HepG2 (cell line): ENCODE results near the gene HOXA7. TPM values are rescaled to one million over a fixed set of nuclear protein-coding genes. Genes with fewer than 3 reads are reported as not detected.

Source experiments
- CEBPG ChIP-seq: IDR thresholded peaks from 2 replicates; pipeline ENCODE4 v1.6.1; 2016
- HMGXB4 ChIP-seq, 2 experiments: sonication (generic) in 1 of 2; formaldehyde crosslinking in 1 of 2; IDR thresholded peaks; 2 replicates each; pipeline versions ENCODE4 v1.4.0 to v1.6.1; 2018 to 2020; ENCODE audit warnings: missing genetic modification reagents in 2 of 2, borderline replicate concordance in 1 of 2, low read depth in 1 of 2, mild to moderate bottlenecking in 1 of 2, missing biosample characterization in 1 of 2
- HOXD1 ChIP-seq: sonication (generic); formaldehyde crosslinking; IDR thresholded peaks from 2 replicates; pipeline ENCODE4 v1.5.0; 2020; ENCODE audit warnings: missing genetic modification reagents
- NFKB2 ChIP-seq: sonication (generic); formaldehyde crosslinking; IDR thresholded peaks from 2 replicates; pipeline ENCODE4 v1.4.0; 2020; ENCODE audit warnings: missing genetic modification reagents, borderline replicate concordance
- PATZ1 ChIP-seq: sonication (generic); formaldehyde crosslinking; IDR thresholded peaks from 2 replicates; pipeline ENCODE4 v1.4.0; 2020; ENCODE audit warnings: missing genetic modification reagents
- SRSF9 ChIP-seq: fragments of 200-400 bp; formaldehyde crosslinking; IDR thresholded peaks from 2 replicates; pipeline ENCODE4 v1.6.1; 2018; ENCODE audit warnings: borderline replicate concordance, mild to moderate bottlenecking, low read depth, low read length; ENCODE audit not compliant: insufficient read depth, poor library complexity, severe bottlenecking
- ZBTB34 ChIP-seq: sonication (generic); formaldehyde crosslinking; IDR thresholded peaks from 2 replicates; pipeline ENCODE4 v1.8.0; 2022; ENCODE audit warnings: mild to moderate bottlenecking, missing genetic modification reagents
- ZBTB42 ChIP-seq: sonication (generic); formaldehyde crosslinking; IDR thresholded peaks from 2 replicates; pipeline ENCODE4 v1.5.0; 2020; ENCODE audit warnings: mild to moderate bottlenecking, missing genetic modification reagents
- ZNF33B ChIP-seq: sonication (generic); formaldehyde crosslinking; IDR thresholded peaks from 2 replicates; pipeline ENCODE4 v1.5.1; 2020; ENCODE audit warnings: mild to moderate bottlenecking, missing genetic modification reagents
- ZNF343 ChIP-seq: sonication (generic); formaldehyde crosslinking; IDR thresholded peaks from 2 replicates; pipeline ENCODE4 v1.4.0; 2020; ENCODE audit warnings: mild to moderate bottlenecking, missing genetic modification reagents
- ZNF484 ChIP-seq: sonication (generic); formaldehyde crosslinking; IDR thresholded peaks from 2 replicates; pipeline ENCODE4 v1.5.1; 2020; ENCODE audit warnings: mild to moderate bottlenecking, low read depth, missing genetic modification reagents, borderline replicate concordance
- ZNF557 ChIP-seq: sonication (generic); formaldehyde crosslinking; IDR thresholded peaks from 2 replicates; pipeline ENCODE4 v1.4.0; 2020; ENCODE audit warnings: missing genetic modification reagents
- ZNF569 ChIP-seq: sonication (generic); formaldehyde crosslinking; IDR thresholded peaks from 2 replicates; pipeline ENCODE4 v1.5.0; 2020; ENCODE audit warnings: mild to moderate bottlenecking, missing genetic modification reagents, moderate library complexity, borderline replicate concordance
- ZNF605 ChIP-seq: sonication (generic); formaldehyde crosslinking; IDR thresholded peaks from 2 replicates; pipeline ENCODE4 v1.8.0; 2022; ENCODE audit warnings: mild to moderate bottlenecking, missing genetic modification reagents
- ZNF616 ChIP-seq: sonication (generic); formaldehyde crosslinking; IDR thresholded peaks from 2 replicates; pipeline ENCODE4 v1.5.0; 2020; ENCODE audit warnings: low read depth, mild to moderate bottlenecking, missing genetic modification reagents
- ZNF672 ChIP-seq: sonication (generic); formaldehyde crosslinking; IDR thresholded peaks from 2 replicates; pipeline ENCODE4 v1.8.1; 2022; ENCODE audit warnings: missing genetic modification reagents
- ZNF7 ChIP-seq: IDR thresholded peaks from 2 replicates; pipeline ENCODE4 v1.6.1; 2016; ENCODE audit warnings: missing biosample characterization, missing genetic modification reagents
- ZSCAN21 ChIP-seq: sonication (generic); formaldehyde crosslinking; IDR thresholded peaks from 2 replicates; pipeline ENCODE4 v1.8.0; 2022; ENCODE audit warnings: mild to moderate bottlenecking, missing genetic modification reagents, moderate library complexity, borderline replicate concordance
- polyA plus RNA-seq, 8 experiments: library from polyadenylated mRNA; depleted of rRNA in 3 of 8; stranded (reverse) in 7 of 8; unstranded in 1 of 8; fragments of >200 nt; fragmentation: Illumina TruSeq in 4 of 8; extraction: Trizol in 4 of 8; gene quantifications; 2 replicates each; pipeline versions ENCODE4 v1.2.1 to v1.2.3, GENCODE V29; 2011 to 2016; ENCODE audit warnings: low read depth in 4 of 8, missing spikeins in 1 of 8, mixed read lengths in 1 of 8; ENCODE audit not compliant: insufficient read depth in 1 of 8
- total RNA-seq, 5 experiments: library from RNA; depleted of rRNA; stranded (reverse); fragments of >200 nt; fragmentation: Illumina TruSeq; extraction: Trizol; gene quantifications; 2 replicates each; pipeline ENCODE4 v1.2.3, GENCODE V29; 2016; ENCODE audit warnings: low read depth in 1 of 5
- TF ChIP-seq, protein P1 (sequence below), 2 experiments: sonication (generic) in 1 of 2; formaldehyde crosslinking in 1 of 2; IDR thresholded peaks; 2 replicates each; pipeline versions ENCODE4 v1.4.0 to v1.6.1; 2016 to 2020; ENCODE audit warnings: borderline replicate concordance in 1 of 2, low read depth in 1 of 2, mild to moderate bottlenecking in 1 of 2, missing genetic modification reagents in 1 of 2

Gene HOXA7
- total and polyA plus RNA-seq, 2 of the 13 experiments (the other 11 are each of a cell fraction or from before 2014, with no cell fraction given), result 0.05 TPM; not detected in 1

GRCh38 chr7:27160546-27161213 lies 4.2 kb upstream of the HOXA7 start (continued):
- TF ChIP-seq PATZ1 (CRISPR knock-in tag) (0 out of 2 replicates have a peak, but pooled peaks have one; percentile 27), ZNF557 (CRISPR knock-in tag) (no peak), ZNF569 (CRISPR knock-in tag) (no peak), ZSCAN21 (CRISPR knock-in tag) (no peak), ZNF605 (CRISPR knock-in tag) (peak; percentile 69; the same call in 1 of the 2 replicates), ZNF33B (CRISPR knock-in tag) (no peak), CEBPG (CRISPR knock-in tag) (no peak), ZNF484 (CRISPR knock-in tag) (0 out of 2 replicates have a peak, but pooled peaks have one; percentile 27), ZNF7 (CRISPR knock-in tag) (no peak), ZNF616 (CRISPR knock-in tag) (no peak), ZBTB42 (CRISPR knock-in tag) (no peak), ZNF343 (no peak), HOXD1 (no peak), HMGXB4 (CRISPR knock-in tag; IDR thresholded peaks at IDR 0.05; ENCODE audit: borderline replicate concordance in 1 of 2, low read depth in 1 of 2) (peak; percentile 83 to 87), ZNF672 (no peak), SRSF9 (no peak), NFKB2 (CRISPR knock-in tag) (no peak), ZBTB34 (no peak)
- TF ChIP-seq, protein P1, sequence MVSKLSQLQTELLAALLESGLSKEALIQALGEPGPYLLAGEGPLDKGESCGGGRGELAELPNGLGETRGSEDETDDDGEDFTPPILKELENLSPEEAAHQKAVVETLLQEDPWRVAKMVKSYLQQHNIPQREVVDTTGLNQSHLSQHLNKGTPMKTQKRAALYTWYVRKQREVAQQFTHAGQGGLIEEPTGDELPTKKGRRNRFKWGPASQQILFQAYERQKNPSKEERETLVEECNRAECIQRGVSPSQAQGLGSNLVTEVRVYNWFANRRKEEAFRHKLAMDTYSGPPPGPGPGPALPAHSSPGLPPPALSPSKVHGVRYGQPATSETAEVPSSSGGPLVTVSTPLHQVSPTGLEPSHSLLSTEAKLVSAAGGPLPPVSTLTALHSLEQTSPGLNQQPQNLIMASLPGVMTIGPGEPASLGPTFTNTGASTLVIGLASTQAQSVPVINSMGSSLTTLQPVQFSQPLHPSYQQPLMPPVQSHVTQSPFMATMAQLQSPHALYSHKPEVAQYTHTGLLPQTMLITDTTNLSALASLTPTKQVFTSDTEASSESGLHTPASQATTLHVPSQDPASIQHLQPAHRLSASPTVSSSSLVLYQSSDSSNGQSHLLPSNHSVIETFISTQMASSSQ (IDR thresholded peaks at IDR 0.05; ENCODE audit: low read depth), result no peak
- TF ChIP-seq, protein P1 (CRISPR knock-in tag; IDR thresholded peaks at IDR 0.05; ENCODE audit: borderline replicate concordance), result no peak
